CD4-positive, alpha-beta memory T cell (primary cell): ENCODE measurements around the gene KATNAL1. TPM values are rescaled to one million over a fixed set of nuclear protein-coding genes. Genes with fewer than 3 reads are reported as not detected.
A peak's percentile ranks its signal among the peaks of the same experiment; 100 is the strongest.

Source experiments
- CTCF ChIA-PET: fragments of 350-600 bp; sonication (Branson Sonifier 250); formaldehyde crosslinking; loops from one replicate; lab custom pipeline; 2021; ENCODE audit warnings: inconsistent platforms; ENCODE audit not compliant: partially characterized antibody; lab: Charles Lee
- POLR2A ChIA-PET: fragments of 350-600 bp; sonication (Branson Sonifier 250); formaldehyde crosslinking; loops from one replicate; lab custom pipeline; 2021; ENCODE audit not compliant: partially characterized antibody; lab: Charles Lee
- DNase-seq, 5 donors: peaks; one replicate each; pipeline versions ENCODE4 v3.0.0 to v3.0.0-alpha.2; 2020 to 2022; ENCODE audit warnings: mixed read lengths in 1 of 5
- H3K27ac ChIP-seq: one replicate; pipeline ENCODE4 v1.7.0; 2013; ENCODE audit warnings: low read depth, low read length
- H3K27me3 ChIP-seq: 2 replicates; pipeline ENCODE4 v1.7.0; 2013; ENCODE audit warnings: mild to moderate bottlenecking, low read length, moderate library complexity; ENCODE audit not compliant: insufficient read depth
- H3K36me3 ChIP-seq: 2 replicates; pipeline ENCODE4 v1.7.0; 2013; ENCODE audit warnings: mild to moderate bottlenecking, low read length, moderate library complexity; ENCODE audit not compliant: insufficient read depth
- H3K4me1 ChIP-seq: 2 replicates; pipeline ENCODE4 v1.7.0; 2013; ENCODE audit warnings: mild to moderate bottlenecking, low read length, moderate library complexity; ENCODE audit not compliant: insufficient read depth
- H3K4me3 ChIP-seq, 2 donors: one replicate each; pipeline ENCODE4 v1.7.0; 2013; ENCODE audit warnings: low read length in 2 of 2, mild to moderate bottlenecking in 1 of 2
- H3K9me3 ChIP-seq, 2 donors: one replicate each; pipeline ENCODE4 v1.7.0; 2013; ENCODE audit warnings: low read length in 2 of 2, control low read depth in 1 of 2; ENCODE audit not compliant: control insufficient read depth in 1 of 2
- H3K27ac Mint-ChIP-seq, 7 donors: one replicate each; pipeline ENCODE4 v1.8.0; 2020 to 2021; ENCODE audit warnings: mixed read lengths in 7 of 7, mild to moderate bottlenecking in 6 of 7, inconsistent platforms in 3 of 7, moderate library complexity in 3 of 7
- H3K27me3 Mint-ChIP-seq, 2 donors: one replicate each; pipeline ENCODE4 v1.8.0; 2020 to 2021; ENCODE audit warnings: mixed read lengths in 2 of 2
- H3K36me3 Mint-ChIP-seq, 2 donors: one replicate each; pipeline ENCODE4 v1.8.0; 2020 to 2021; ENCODE audit warnings: mixed read lengths in 2 of 2, inconsistent platforms in 1 of 2, mild to moderate bottlenecking in 1 of 2
- H3K4me1 Mint-ChIP-seq, 4 donors: one replicate each; pipeline ENCODE4 v1.8.0; 2020 to 2021; ENCODE audit warnings: mixed read lengths in 4 of 4, mild to moderate bottlenecking in 1 of 4
- H3K4me3 Mint-ChIP-seq, 8 donors: one replicate each; pipeline ENCODE4 v1.8.0; 2020 to 2021; ENCODE audit warnings: mixed read lengths in 8 of 8, mild to moderate bottlenecking in 7 of 8, moderate library complexity in 6 of 8, inconsistent platforms in 3 of 8
- H3K9me3 Mint-ChIP-seq, 8 donors: one replicate each; pipeline ENCODE4 v1.8.0; 2020 to 2021; ENCODE audit warnings: mixed read lengths in 8 of 8, mild to moderate bottlenecking in 5 of 8, inconsistent platforms in 3 of 8, moderate library complexity in 1 of 8
- intact Hi-C: fragments of 100-400 bp; cut with micrococcal nuclease; formaldehyde crosslinking; loops from one replicate; pipeline ENCODE4 v1.15.1; 2023
- polyA plus RNA-seq, 2 donors: library from polyadenylated mRNA; unstranded; fragments of 300-500 nt; fragmentation: Illumina TruSeq; gene quantifications; one replicate each; pipeline ENCODE4 v1.2.3, GENCODE V29; 2021
- total RNA-seq, 2 experiments: library from RNA; stranded (reverse); gene quantifications; one replicate each; pipeline ENCODE4 v1.2.3, GENCODE V29; 2021

Gene KATNAL1
- total and polyA plus RNA-seq, 4 experiments from 2014 or later, result 1.7 to 6.4 (median 4.8) TPM

- ChIA-PET CTCF (no interaction called here), POLR2A (no interaction called here)
- no peak overlapping the region for H3K27ac Mint-ChIP-seq
- peaks cover 0 to 3% (median under 1%) of the 10 kb centered on the region in 4 donors for H3K4me1 Mint-ChIP-seq
- H3K36me3 Mint-ChIP-seq, result peaks cover 17 to 31% of the 10 kb centered on the region in 2 donors
- Histone ChIP-seq H3K27me3 (no peaks in the 10 kb centered on the region), H3K36me3 (no peaks in the 10 kb centered on the region), H3K4me3 (no peak overlapping the region), H3K9me3 (no peaks in the 10 kb centered on the region), H3K27ac (no peak overlapping the region), H3K4me1 (no peaks in the 10 kb centered on the region)
- no peak overlapping the region for H3K4me3 Mint-ChIP-seq
- DNase-seq, result no peak
- H3K27me3 Mint-ChIP-seq, result no peaks in the 10 kb centered on the region
- peaks cover 0 to 2% (median 0%) of the 10 kb centered on the region in 8 donors for H3K9me3 Mint-ChIP-seq
- intact Hi-C loops, result no loop called here
Measured at GRCh38 chr13:30211745-30212144, 95.6 kb downstream of the KATNAL1 start.

DNA sequence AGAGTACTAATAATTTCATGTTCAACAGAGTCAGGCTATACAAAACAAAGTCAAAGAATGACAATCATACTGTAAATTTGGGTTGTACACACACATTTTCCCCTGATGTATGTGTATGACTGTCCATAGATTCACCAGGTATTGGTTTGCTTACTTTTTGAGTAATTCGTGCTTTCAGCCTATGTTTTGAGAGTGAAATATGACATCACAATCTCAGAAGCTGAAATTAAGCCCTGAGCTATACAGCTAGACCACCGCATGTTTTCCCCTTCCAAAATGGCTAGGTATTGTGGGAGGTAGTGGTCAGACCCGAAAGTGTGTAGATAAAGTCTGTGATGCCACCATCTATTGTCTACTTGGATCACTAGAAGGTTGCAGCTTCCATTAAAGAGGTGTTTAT is 102.8 kb downstream of the KATNAL1 start:
- Histone ChIP-seq H3K27ac (no peak overlapping the region), H3K27me3 (no peaks in the 10 kb centered on the region), H3K36me3 (no peaks in the 10 kb centered on the region), H3K9me3 (no peaks in the 10 kb centered on the region), H3K4me1 (no peaks in the 10 kb centered on the region), H3K4me3 (no peak overlapping the region)
- CTCF ChIA-PET, result interaction anchor here (1.0 kb wide), 2 partner anchors 72 to 377 kb away, joined by 3 read pairs; no protein-coding TSS in a partner anchor
- Mint-ChIP-seq H3K36me3 (peaks cover 18 to 24% of the 10 kb centered on the region in 2 donors), H3K4me3 (no peak overlapping the region), H3K9me3 (no peaks in the 10 kb centered on the region), H3K27me3 (no peaks in the 10 kb centered on the region), H3K27ac (no peak overlapping the region), H3K4me1 (peaks cover 0 to 3% (median under 1%) of the 10 kb centered on the region in 4 donors)
- intact Hi-C loops, result no loop called here
- POLR2A ChIA-PET, result no interaction called here
- DNase-seq, result no peak

GRCh38 chr13:30196025-30196424 is 111.3 kb downstream of the KATNAL1 start:
- CTCF ChIA-PET, result no interaction called here
- H3K27ac Mint-ChIP-seq, result peak overlapping the region in 1 of 7 donors; percentile 52
- intact Hi-C loops, result no loop called here

GRCh38 chr13:30194906-30195305 is 112.4 kb downstream of the KATNAL1 start:
- intact Hi-C loops, result no loop called here
- Mint-ChIP-seq H3K27ac (no peak overlapping the region), H3K36me3 (no peaks in the 10 kb centered on the region), H3K9me3 (no peaks in the 10 kb centered on the region), H3K27me3 (no peaks in the 10 kb centered on the region), H3K4me1 (no peaks in the 10 kb centered on the region), H3K4me3 (no peak overlapping the region)
- DNase-seq, result no peak
- H3K27me3 ChIP-seq, result no peaks in the 10 kb centered on the region
- no peak overlapping the region for H3K4me3 ChIP-seq
- no peaks in the 10 kb centered on the region for H3K9me3 ChIP-seq
- no peak overlapping the region for H3K27ac ChIP-seq
- POLR2A ChIA-PET, result no interaction called here
- CTCF ChIA-PET, result no interaction called here
- no peaks in the 10 kb centered on the region for H3K36me3 ChIP-seq
- no peaks in the 10 kb centered on the region for H3K4me1 ChIP-seq

More at GRCh38 chr13:30196025-30196424, 111.3 kb downstream of the KATNAL1 start:
- no peak for DNase-seq
- H3K4me3 ChIP-seq, result no peak overlapping the region
- H3K9me3 ChIP-seq, result no peaks in the 10 kb centered on the region
- no peak overlapping the region for H3K27ac ChIP-seq
- POLR2A ChIA-PET, result no interaction called here
- no peaks in the 10 kb centered on the region for H3K27me3 ChIP-seq
- no peaks in the 10 kb centered on the region for H3K36me3 ChIP-seq
- Mint-ChIP-seq H3K9me3 (no peaks in the 10 kb centered on the region), H3K4me3 (no peak overlapping the region), H3K4me1 (no peaks in the 10 kb centered on the region), H3K27me3 (no peaks in the 10 kb centered on the region), H3K36me3 (no peaks in the 10 kb centered on the region)
- H3K4me1 ChIP-seq, result no peaks in the 10 kb centered on the region

DNA sequence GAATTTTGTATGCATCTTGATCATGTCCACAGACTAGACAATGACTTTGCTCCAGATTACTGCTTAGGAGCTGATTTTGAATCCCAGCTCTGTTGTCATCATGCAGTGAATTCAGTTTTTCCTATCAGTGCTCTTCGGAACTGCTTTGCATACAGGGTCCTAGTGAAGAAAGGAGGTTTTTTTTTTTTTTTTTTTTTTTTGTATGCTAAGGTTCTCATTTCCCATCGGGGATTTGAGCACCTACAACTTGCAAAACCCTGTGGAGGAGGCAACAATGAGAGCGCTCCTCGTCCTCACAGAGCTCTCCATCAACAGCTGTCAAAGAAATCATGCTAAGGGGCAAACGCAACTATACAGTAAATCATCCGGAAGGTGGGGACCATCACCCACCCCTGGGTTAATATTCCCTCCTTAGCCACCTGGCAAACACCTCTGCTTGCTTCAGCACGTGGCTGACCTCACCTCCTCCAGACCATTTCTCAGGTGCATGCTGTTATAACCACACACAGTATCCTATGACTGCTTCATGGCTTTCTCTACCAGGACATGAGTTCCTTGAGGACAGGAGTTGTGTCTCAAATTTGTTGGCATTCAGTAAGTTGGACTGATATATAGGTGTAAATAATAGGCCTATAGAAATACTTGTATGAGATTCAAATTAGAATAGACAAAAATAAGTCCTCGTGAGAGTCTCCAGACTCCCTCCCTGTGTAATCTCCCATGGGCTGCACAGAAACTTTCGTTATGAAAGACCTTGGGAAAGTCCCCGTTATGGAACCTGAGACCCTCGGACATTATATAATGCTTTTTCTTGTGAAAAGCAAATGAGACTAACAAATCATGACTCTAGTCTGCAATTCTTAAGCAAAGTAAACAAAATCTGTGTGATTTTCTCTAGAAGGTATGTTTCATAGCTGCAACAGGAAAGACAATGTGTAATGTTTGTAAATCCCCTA is 113.8 kb downstream of the KATNAL1 start:
- Histone ChIP-seq H3K4me3 (no peak overlapping the region), H3K9me3 (no peaks in the 10 kb centered on the region), H3K4me1 (no peaks in the 10 kb centered on the region), H3K36me3 (no peaks in the 10 kb centered on the region), H3K27ac (no peak overlapping the region), H3K27me3 (no peaks in the 10 kb centered on the region)
- Mint-ChIP-seq H3K27me3 (no peaks in the 10 kb centered on the region), H3K4me1 (no peaks in the 10 kb centered on the region), H3K36me3 (no peaks in the 10 kb centered on the region), H3K9me3 (no peaks in the 10 kb centered on the region), H3K4me3 (no peak overlapping the region), H3K27ac (no peak overlapping the region)
- no peak for DNase-seq
- ChIA-PET CTCF (no interaction called here), POLR2A (no interaction called here)
- intact Hi-C loops, result no loop called here

DNA sequence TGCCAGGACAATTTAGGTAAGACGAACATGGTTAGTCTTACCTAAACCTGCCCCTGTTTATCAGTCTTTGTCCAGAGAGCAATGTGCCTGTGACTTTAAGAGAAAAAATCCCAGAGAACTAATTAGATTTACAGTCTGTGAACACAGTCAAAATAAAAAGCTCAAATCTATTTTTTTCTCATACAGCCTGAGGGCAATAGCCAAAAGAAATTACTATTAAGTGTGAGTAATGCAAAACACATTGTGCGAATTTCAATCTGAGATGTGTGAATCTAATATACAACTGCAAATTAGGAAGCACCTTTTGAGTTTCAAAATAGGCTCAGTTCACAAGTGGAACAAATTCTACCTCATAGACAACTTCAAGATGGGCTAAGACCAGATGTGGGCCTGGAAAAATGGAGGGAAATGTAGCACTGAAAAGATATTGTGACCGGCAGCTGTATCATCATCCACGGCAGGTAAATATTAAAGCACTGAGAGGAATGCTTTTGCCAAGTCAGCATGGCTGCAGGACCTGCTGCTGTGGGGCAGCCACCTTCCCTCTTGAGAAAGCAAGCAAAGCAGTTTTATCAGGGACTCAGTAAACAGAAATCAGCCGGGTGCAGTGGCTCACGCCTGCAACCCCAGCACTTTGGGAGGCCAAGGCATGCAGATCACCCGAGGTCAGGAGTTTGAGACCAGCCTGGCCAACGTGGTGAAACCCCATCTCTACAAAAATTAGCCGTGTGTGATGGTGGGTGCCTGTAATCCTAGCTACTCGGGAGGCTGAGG is 114.8 kb downstream of the KATNAL1 start:
- no peaks in the 10 kb centered on the region for H3K36me3 ChIP-seq
- Mint-ChIP-seq H3K27ac (no peak overlapping the region), H3K4me3 (no peak overlapping the region), H3K9me3 (no peaks in the 10 kb centered on the region), H3K27me3 (no peaks in the 10 kb centered on the region), H3K36me3 (no peaks in the 10 kb centered on the region), H3K4me1 (no peaks in the 10 kb centered on the region)
- H3K4me3 ChIP-seq, result no peak overlapping the region
- ChIA-PET CTCF (no interaction called here), POLR2A (no interaction called here)
- H3K27ac ChIP-seq, result no peak overlapping the region
- DNase-seq, result no peak
- H3K27me3 ChIP-seq, result no peaks in the 10 kb centered on the region
- intact Hi-C loops, result no loop called here
- H3K9me3 ChIP-seq, result no peaks in the 10 kb centered on the region
- no peaks in the 10 kb centered on the region for H3K4me1 ChIP-seq

GRCh38 chr13:30191491-30192100 is 115.8 kb downstream of the KATNAL1 start:
- no peak overlapping the region for H3K4me3 ChIP-seq
- no peaks in the 10 kb centered on the region for H3K27me3 ChIP-seq
- Mint-ChIP-seq H3K36me3 (no peaks in the 10 kb centered on the region), H3K9me3 (no peaks in the 10 kb centered on the region), H3K27me3 (no peaks in the 10 kb centered on the region), H3K27ac (peak overlapping the region in 1 of 7 donors; percentile 45), H3K4me3 (no peak overlapping the region), H3K4me1 (no peaks in the 10 kb centered on the region)
- CTCF ChIA-PET, result interaction anchor here (1.2 kb wide), 1 partner anchor 59 kb away, joined by 3 read pairs; no protein-coding TSS in a partner anchor
- H3K4me1 ChIP-seq, result no peaks in the 10 kb centered on the region
- H3K36me3 ChIP-seq, result no peaks in the 10 kb centered on the region
- H3K9me3 ChIP-seq, result no peaks in the 10 kb centered on the region
- no peak overlapping the region for H3K27ac ChIP-seq
- no peak for DNase-seq
- POLR2A ChIA-PET, result no interaction called here
- intact Hi-C loops, result no loop called here
